Measurements from ENCODE around the gene ROCK2. TPM values are rescaled to one million over a fixed set of nuclear protein-coding genes. Genes with fewer than 3 reads are reported as not detected.

The ROCK2 gene
- total and polyA plus RNA-seq, 9 of the 15 experiments (the other 6 are each of a cell fraction or from before 2014, with no cell fraction given), result 4.9 to 30.6 (median 14.3) TPM

DNA sequence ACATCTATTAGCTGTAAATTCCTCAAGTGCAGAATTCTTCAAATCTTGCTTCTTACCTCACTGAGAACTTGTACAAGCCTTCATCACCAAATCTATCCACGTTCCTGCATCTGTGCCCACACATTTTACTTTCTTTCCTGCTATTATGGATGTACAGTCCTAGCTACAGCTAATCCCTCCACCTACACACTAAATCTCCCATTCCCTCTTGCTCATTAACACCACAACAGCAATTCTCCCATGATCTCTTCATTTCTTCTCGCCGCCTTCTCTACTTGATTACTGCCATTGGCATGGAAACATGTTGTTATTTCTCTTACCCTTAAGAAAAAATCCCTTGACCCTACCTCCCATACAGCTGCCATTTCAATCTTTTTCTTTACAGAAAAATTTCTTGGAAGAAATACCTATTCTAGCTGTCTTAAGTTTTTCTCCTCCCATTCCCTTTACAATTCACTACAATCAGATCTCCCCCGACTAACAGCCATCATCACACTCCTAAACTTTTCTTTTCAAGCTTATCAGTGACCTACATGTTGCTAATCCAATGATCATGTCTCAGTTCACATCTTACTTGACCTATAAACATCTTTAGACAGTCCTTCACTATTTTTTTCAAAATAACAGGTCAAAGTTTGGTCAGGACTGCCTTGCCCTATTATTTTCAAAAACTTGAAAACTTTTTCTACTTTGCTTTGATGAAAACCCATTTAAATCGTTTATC, 41.0 kb downstream of the ROCK2 start (continued):
- TF ChIP-seq KDM1A (IDR thresholded peaks at IDR 0.05) (no peak), ZZZ3 (IDR thresholded peaks at IDR 0.05) (no peak), ZNF384 (IDR thresholded peaks at IDR 0.05; ENCODE audit: low read depth, low read length) (0 out of 2 replicates have a peak, but pooled peaks have one; percentile 34), RFX1 (IDR thresholded peaks at IDR 0.05) (no peak), TAL1 (IDR thresholded peaks at IDR 0.05) (peak; percentile 52), TCF3 (CRISPR knock-in tag; IDR thresholded peaks at IDR 0.05) (peak; percentile 50), FOSL1 (tag; conservative IDR thresholded peaks at IDR 0.05) (0 out of 2 replicates have a peak, but pooled peaks have one; percentile 25), SMARCA4 (IDR thresholded peaks at IDR 0.05) (peak; percentile 71), SOX6 (IDR thresholded peaks at IDR 0.05) (peak; percentile 66), NCOR1 (IDR thresholded peaks at IDR 0.05) (peak; percentile 55; the same call in 1 of the 2 replicates), NR2C2 (CRISPR knock-in tag; IDR thresholded peaks at IDR 0.05) (no peak), NR2C2 (tag; IDR thresholded peaks at IDR 0.05) (peak; percentile 48; the same call in 1 of the 2 replicates), RCOR1 (IDR thresholded peaks at IDR 0.05; ENCODE audit: borderline replicate concordance in 1 of 2, low read depth in 2 of 2, low read length in 2 of 2) (peak in 1 of 2 experiments; percentile 54; a peak in 1 of 4 replicates), ZBED1 (IDR thresholded peaks at IDR 0.05) (no peak), MTA2 (IDR thresholded peaks at IDR 0.05; ENCODE audit: low read depth) (peak; percentile 51; the same call in 1 of the 2 replicates), ZNF584 (CRISPR knock-in tag; IDR thresholded peaks at IDR 0.05; ENCODE audit: low read depth) (no peak), CTBP1 (IDR thresholded peaks at IDR 0.05; ENCODE audit: borderline replicate concordance) (0 out of 2 replicates have a peak, but pooled peaks have one; percentile 45)
- TF ChIP-seq, protein P1, sequence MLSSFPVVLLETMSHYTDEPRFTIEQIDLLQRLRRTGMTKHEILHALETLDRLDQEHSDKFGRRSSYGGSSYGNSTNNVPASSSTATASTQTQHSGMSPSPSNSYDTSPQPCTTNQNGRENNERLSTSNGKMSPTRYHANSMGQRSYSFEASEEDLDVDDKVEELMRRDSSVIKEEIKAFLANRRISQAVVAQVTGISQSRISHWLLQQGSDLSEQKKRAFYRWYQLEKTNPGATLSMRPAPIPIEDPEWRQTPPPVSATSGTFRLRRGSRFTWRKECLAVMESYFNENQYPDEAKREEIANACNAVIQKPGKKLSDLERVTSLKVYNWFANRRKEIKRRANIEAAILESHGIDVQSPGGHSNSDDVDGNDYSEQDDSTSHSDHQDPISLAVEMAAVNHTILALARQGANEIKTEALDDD (IDR thresholded peaks at IDR 0.05), result peak; percentile 34; the same call in 1 of the 2 replicates
- TF ChIP-seq, protein P2, sequence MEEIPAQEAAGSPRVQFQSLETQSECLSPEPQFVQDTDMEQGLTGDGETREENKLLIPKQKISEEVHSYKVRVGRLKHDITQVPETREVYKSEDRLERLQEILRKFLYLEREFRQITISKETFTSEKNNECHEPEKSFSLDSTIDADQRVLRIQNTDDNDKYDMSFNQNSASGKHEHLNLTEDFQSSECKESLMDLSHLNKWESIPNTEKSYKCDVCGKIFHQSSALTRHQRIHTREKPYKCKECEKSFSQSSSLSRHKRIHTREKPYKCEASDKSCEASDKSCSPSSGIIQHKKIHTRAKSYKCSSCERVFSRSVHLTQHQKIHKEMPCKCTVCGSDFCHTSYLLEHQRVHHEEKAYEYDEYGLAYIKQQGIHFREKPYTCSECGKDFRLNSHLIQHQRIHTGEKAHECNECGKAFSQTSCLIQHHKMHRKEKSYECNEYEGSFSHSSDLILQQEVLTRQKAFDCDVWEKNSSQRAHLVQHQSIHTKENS (CRISPR knock-in tag; IDR thresholded peaks at IDR 0.05), result no peak
